ENCODE results near the gene CACNA1F. TPM values are rescaled to one million over a fixed set of nuclear protein-coding genes. Genes with fewer than 3 reads are reported as not detected.
A peak's percentile ranks its signal among the peaks of the same experiment; 100 is the strongest.

CACNA1F gene
- total and polyA plus RNA-seq, 12 donors, result 0.03 to 0.42 (median 0.11) TPM; not detected in 4

DNA sequence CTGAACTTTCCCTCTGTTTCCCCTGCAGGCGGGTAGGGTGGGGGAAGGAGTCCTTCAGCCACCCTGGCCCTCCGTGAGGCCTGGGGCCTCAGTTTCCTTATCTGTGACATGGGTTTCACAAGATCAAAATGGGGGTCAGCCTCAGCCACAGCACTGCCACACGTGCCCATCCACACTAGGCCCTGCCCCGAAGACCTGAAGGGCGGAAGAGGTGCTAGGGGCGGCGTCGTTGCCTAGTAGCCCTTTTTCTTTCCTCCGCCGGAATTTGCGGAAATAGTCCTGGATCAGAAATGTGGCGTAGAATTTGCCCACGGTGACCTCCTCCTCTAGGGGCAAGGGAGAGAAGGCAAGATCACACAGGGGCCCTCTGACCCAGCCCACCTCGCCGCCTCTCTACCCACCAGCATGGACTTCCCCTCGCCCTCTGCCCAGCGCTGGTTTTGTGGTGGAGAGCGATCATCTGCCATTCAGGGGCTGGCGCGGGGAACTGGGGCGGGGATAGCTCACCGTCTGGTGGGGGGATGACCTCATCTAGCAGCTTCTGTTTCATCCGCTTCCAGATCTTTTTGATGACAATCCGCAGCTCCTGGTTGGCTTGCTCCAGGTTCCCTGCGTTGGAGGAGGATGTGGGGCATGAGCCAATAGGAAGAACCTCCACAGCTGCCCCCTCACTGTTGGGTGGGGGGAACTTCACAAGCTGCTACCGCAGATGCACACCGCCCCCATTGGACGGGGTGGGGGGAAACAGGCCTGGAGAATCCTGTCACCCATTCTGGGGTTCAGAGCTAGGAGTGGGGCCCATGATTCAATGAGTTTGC lies 23.5 kb downstream of the CACNA1F start:
- TF ChIP-seq CTCF (IDR thresholded peaks at IDR 0.05), result peak in 2 of 9 donors; percentile 6
- Histone ChIP-seq H3K36me3 (no peaks in the 10 kb centered on the region), H3K27ac (no peak overlapping the region), H3K27me3 (peaks cover 0 to 26% (median 0%) of the 10 kb centered on the region in 7 donors), H3K4me3 (peak overlapping the region in 5 of 10 donors; percentile 7 to 31 (median 25)), H3K4me1 (no peaks in the 10 kb centered on the region), H3K9me3 (no peaks in the 10 kb centered on the region)
- intact Hi-C loops (cut with DNase I), result no loop called here
- DNase-seq (no peak), ATAC-seq (peak in 5 of 8 donors; percentile 38 to 88 (median 56))
- WGBS, 2 donors, result 21 to 24% methylated on average over 28 of the region's 28 CpGs

- H3K9me3 ChIP-seq, result no peaks in the 10 kb centered on the region
- 89 to 96% methylated on average over 5 of the region's 5 CpGs for WGBS, 2 donors
- H3K4me1 ChIP-seq, result no peaks in the 10 kb centered on the region
- intact Hi-C loops (cut with DNase I), result no loop called here
- no peak overlapping the region for H3K4me3 ChIP-seq
- no peaks in the 10 kb centered on the region for H3K36me3 ChIP-seq
- DNase-seq (no peak), ATAC-seq (no peak)
- H3K27ac ChIP-seq, result no peak overlapping the region
- H3K27me3 ChIP-seq, result peaks cover 0 to 26% (median 0%) of the 10 kb centered on the region in 7 donors
- TF ChIP-seq CTCF (IDR thresholded peaks at IDR 0.05), result no peak
These were observed 24.7 kb downstream of the CACNA1F start for GRCh38 chrX:49208399-49208798.

DNA sequence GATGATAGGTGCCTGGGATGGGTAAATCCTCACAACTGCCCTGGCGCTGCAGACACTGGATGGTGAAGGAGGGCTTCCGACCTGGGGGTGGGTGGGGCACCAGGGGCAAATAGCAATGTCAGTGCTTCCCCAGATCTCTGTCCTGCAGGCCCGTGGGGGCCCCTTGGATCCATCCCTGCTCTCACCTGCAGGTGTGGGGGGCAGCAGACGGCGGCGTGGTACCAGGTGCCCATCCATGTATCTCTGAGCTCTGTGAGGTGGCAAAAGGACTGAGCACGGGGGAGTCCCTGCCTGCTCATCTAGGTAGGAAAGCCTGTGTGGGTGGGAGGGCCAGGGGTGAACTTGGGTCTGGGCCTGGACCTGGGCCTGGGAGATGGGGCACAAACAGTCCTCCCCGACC lies 26.6 kb downstream of the CACNA1F start:
- Histone ChIP-seq H3K9me3 (no peaks in the 10 kb centered on the region), H3K27ac (no peak overlapping the region), H3K4me3 (no peak overlapping the region), H3K4me1 (no peaks in the 10 kb centered on the region), H3K36me3 (no peaks in the 10 kb centered on the region), H3K27me3 (peaks cover 0 to 26% (median 0%) of the 10 kb centered on the region in 7 donors)
- DNase-seq (no peak), ATAC-seq (no peak)
- 82 to 89% methylated on average over 5 to 8 of the region's 8 CpGs for WGBS, 2 donors
- TF ChIP-seq CTCF (IDR thresholded peaks at IDR 0.05), result no peak
- intact Hi-C loops (cut with DNase I), result no loop called here

GRCh38 chrX:49205443-49205842 lies 27.7 kb downstream of the CACNA1F start:
- intact Hi-C loops (cut with DNase I), result no loop called here
- no peak for TF ChIP-seq CTCF (IDR thresholded peaks at IDR 0.05)

More at GRCh38 chrX:49205443-49205842, 27.7 kb downstream of the CACNA1F start:
- DNase-seq, result no peak
- Histone ChIP-seq H3K4me3 (no peak overlapping the region), H3K9me3 (no peaks in the 10 kb centered on the region), H3K36me3 (no peaks in the 10 kb centered on the region), H3K27ac (no peak overlapping the region), H3K27me3 (peaks cover 0 to 26% (median 0%) of the 10 kb centered on the region in 7 donors), H3K4me1 (peaks cover 0 to 5% (median 0%) of the 10 kb centered on the region in 9 donors)
- no peak for ATAC-seq
- 77 to 92% methylated on average over 9 to 13 of the region's 13 CpGs for WGBS, 2 donors

Data from heart right ventricle (tissue), 16 donors.